HTR-8/SVneo (cell line): ENCODE data around the gene SCTR.
A peak's percentile ranks its signal among the peaks of the same experiment; 100 is the strongest.

Source experiments
- DNase-seq: peaks from one replicate; pipeline ENCODE4 v3.0.0; 2011; ENCODE audit warnings: low spot score, mixed read lengths; ENCODE audit not compliant: insufficient read length
- FAIRE-seq: peaks from 2 replicates; lab custom pipeline; 2011; peaks lifted over from hg19 to GRCh38; lab: Jason Lieb, UNC

SCTR gene

DNA sequence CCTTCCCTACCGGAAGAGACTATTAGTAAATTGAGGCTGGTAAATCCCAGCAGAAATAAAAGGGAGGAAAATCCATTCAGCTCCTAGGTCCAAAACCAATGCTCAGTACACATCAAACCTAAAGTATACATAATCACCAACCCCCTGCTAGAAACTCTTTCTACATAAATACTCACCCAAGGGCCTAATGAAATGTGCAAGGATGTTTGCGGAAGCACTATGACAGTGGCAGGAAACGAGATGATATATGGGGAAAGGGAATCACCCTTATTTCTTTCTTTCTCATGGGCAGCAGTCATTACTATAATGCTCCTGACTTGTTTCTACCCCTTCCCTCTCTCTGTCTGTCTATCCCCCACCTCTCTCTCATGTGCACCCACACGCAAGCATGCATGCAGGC is 1.3 kb upstream of the SCTR start:
- DNase-seq, result no peak
- FAIRE-seq, result no peak

DNA sequence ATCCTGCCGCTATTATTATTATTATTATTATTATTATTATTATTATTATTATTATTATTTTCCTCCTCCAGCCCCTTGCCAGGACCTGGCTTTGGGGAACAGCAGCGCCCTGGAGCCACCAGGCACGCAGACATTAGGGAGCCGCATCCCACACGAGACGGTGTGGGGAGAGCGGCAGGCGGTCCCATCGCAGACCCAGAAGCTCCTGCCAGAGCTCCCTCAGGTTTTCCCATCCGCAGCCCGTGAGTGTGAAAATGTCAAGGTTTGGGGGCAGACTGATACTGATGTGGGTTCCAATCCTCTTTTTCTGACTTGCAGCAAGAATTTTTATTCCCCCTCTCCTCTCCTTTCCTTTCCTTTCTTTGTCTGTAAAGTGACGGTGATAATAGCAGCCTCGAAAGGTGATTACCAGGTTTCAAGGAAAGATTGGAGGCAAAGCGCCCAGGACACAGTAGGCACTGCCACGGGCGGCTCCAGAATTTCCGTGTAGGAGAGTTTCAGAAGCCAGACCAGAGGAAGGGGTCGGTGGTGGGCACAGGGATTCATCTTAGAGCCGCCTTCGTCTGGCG is 816 bp downstream of the SCTR start:
- DNase-seq, result no peak
- FAIRE-seq, result no peak

DNA sequence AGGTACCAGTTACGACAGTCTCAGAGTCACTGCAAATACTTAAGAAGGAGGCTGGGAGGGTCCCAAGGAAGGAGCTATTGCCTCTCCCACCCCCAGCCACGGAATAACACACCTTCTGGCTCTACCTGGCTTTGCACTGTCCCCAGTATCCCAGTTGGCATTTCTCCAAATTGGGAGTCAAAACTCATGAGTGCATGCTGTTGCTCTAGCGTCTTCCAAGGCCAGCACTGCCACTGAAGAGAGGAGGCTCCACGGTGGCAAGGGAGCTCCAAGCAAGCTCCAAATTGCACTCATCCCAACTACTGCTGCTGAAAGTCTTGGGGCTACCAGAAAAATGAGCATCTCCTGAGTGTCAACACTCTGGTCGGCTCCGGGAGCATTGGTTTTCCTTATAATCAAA is 1.6 kb downstream of the SCTR start:
- DNase-seq (no peak), FAIRE-seq (no peak)

DNA sequence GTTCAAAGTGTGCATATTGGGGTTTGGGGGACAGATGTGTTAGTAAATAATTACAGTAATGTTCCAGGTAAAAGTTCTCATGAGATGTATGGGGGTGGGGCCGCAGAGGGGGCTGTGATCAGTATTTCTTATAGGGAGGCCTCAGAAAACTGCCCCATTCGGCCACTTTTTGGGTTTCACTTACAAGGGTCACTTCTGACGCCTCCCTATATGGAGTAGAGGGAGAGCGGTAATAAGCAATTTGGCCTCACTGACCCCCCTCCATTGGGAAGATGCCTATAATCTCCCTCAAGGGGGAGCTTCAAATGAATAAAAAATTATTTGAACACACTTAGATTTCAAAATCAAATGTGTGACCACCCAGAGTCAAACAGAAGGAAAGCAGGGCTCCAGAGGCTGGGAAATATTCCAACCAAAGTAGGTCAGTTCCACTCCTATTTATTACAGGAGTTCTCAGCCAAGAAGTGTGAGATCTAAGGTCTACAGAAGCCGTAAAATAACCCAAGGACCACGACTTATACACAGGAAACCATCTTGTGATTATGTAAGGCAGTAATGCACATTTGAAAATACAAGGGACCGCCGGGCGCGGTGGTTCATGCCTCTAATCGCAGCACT is 2.7 kb downstream of the SCTR start:
- DNase-seq, result no peak
- no peak for FAIRE-seq

- no peak for DNase-seq
- FAIRE-seq, result no peak
Observed at GRCh38 chr2:119520696-119521432, 3.4 kb downstream of the SCTR start.

- no peak for FAIRE-seq
- DNase-seq, result no peak
Observed at GRCh38 chr2:119519057-119519408, 5.2 kb downstream of the SCTR start.

DNA sequence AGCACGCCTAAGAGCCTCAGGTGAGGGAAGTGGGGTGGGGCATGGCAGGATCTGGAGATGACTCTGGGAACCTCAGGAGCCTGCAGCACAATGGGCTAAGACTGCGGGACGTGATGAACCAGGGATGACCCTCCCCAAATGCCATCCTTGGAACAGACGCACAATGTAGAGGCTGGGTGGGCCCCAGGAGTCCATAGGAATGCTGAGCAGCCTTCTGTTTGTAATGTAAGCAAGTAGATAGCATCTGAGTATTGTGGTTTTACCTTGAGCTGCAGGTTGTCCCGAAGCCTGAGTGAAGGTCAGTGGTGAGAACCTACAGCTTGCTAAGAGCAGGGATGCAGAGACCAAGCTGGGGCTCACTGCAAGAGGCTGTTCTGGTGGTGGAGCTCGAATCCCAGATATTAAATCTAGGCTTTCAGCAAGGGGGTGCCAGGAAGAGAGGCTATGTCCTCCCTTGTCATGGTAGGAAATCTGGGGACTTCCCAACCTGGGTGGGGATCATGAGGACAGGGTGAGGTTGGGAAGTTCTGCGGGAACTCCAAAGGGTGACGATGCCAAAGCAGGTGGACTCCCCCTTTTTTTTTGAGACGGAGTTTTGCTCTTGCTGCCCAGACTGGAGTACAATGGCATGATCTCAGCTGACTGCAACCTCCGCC is 5.8 kb downstream of the SCTR start:
- no peak for DNase-seq
- FAIRE-seq, result no peak

- peak; percentile 49 for DNase-seq
- FAIRE-seq, result no peak
Observed at GRCh38 chr2:119517433-119517832, 6.8 kb downstream of the SCTR start.

DNA sequence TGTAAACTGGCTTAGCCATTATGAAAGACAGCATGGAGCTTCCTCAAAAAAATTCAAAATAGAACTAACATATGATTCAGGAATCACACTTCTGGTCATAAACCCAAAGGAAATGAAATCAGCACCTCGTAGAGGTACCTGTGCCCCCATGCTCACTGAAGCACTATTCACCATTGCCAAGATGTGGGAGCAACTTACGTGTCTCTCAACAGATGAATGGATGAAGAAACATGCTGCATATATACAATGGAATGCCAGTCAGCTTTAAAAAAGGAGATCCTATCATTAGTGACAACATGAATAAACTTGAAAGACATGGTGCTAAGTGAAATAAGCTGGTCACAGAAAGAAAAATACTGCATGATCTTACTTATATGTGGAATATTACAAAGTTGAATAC is 8.2 kb downstream of the SCTR start:
- FAIRE-seq (no peak), DNase-seq (no peak)

- no peak for DNase-seq
- no peak for FAIRE-seq
Observed at GRCh38 chr2:119513832-119514231, 10.5 kb downstream of the SCTR start.

DNA sequence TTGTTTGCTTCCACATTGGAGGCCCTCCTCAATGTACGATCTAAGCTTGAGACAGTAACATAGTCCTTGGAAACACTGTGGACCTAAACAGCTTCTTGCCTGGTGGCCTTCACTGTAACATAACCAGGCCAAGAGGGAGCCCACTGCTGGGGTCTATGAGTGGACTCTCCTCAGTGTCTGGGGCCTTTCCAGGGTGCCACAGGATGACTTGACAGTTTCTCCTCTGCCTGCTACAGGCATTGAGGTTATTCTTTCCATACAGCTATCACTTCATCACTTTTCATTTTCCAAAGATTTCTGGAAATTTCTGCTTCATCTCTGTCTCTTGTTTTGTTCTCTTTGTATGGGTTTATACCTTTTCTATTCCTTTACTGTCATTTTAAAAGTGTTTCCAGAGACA is 11.3 kb downstream of the SCTR start:
- DNase-seq, result no peak

GRCh38 chr2:119511989-119512388 is 12.3 kb downstream of the SCTR start:
- FAIRE-seq (no peak), DNase-seq (no peak)

More for the DNA sequence above, 11.3 kb downstream of the SCTR start:
- no peak for FAIRE-seq

DNA sequence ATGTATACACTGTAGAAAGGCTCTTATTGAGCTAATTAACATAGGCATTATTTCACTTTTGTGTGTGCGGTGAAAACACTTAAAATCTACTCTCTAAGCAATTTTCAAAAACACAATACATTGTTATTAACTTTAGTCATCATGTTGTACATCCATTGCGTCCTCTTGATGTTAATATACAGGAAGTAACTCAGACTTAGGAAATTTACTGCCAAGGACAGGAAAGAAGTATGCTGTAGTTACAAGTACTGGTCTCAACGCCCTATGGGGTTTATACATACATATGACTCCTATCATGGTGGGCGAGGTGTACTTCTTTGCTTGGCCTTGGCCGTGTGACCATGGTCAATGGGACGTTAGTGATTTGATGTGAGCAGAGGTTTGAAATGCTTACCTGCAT is 15.5 kb downstream of the SCTR start:
- DNase-seq (no peak), FAIRE-seq (no peak)

DNA sequence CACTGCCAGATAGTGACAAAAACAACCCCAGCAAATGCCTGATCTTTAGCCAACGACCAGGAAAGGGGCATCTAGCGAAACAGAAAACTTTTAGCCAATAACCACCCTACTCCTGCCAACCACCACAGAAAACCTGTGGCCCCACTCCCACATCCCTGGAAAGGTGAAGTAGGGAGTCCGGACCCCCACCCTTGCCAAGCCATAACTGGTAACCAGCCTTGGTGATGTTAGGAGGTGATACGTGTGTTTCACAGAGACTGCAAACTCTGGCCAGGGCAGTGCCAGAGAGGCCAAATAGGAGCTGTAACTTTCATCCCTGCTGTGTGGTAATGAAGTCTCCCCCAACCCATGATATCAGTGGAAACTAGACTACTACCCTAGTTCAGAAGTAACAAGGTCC is 27.6 kb downstream of the SCTR start:
- DNase-seq (no peak), FAIRE-seq (no peak)

DNA sequence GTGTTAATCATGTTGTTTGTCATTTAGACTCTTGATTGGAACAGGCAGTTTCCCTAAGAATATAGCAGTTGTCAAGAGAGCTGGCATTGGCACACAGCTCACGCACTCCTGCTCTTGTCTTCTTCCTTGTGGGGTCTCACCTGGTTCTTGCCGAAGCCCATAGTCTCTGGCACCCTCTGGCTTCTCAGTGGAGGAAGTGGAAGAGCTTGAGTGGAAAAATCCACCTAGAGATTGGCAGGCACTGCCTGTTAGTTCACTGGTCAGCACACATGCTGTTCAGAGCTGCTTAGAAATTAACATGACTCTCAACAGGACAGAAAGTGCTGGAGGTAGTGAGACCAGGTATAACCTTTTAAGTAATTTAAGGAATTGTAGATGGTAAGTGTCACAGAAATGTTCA is 28.3 kb downstream of the SCTR start:
- DNase-seq (no peak), FAIRE-seq (no peak)

DNA sequence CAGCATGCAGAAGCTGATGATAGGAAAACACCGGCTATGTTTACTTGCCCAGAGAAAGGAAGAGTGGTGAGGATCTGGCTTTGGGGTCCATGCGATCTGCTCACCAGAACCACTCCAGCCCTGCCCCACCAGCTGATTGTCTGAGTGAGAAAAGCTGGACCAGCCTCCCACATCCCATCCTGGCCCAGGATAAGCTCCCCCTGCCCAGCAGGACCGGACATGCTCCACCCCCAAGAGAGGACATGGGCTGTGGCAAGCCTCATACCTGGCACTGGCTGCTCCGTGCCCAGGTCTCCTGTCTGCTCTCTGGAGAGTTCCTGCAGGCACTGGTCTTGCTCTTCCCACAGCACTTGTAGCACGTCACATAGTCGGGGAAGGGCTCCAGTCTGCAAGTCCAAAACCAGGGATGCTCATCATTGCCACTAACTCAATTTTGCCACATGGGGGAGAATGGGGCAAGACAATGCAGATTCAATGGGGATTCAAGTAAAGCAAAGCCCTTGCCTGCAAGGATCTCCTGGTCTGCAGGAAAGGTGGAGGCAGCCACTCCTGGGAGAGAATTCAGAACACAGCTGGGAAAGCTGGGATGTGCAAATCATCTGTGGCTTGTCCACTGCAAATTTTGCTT is 30.0 kb downstream of the SCTR start:
- FAIRE-seq (no peak), DNase-seq (no peak)

- peak; percentile 72 for FAIRE-seq
- peak; percentile 85 for DNase-seq
Observed at GRCh38 chr2:119491776-119492525, 32.3 kb downstream of the SCTR start.

DNA sequence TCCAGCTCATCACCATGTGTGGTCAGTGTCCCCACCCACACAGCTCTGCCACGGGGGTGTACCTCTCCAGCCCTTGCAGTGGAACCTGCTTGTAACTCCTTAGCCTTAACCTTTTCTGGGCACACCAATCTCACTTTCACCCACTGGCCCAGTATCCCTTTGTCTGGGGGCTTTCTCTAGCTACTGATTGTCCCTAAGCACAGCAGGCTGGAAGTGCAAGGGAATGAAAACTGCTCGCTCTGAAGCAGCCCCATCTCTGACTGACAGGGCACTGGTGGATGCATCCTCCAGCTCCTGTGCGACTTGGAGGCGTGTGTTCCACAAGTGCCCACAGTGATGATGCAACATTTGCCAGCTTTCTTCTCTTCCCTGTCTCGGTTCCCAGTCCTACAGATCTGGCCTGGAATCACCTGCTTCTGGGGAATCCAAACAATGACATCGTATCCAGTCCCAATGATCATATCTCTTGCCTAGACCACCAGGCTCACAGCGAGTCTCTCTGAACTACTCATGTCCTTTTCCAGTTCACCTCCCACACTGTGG is 33.6 kb downstream of the SCTR start:
- DNase-seq (no peak), FAIRE-seq (peak; percentile 77)

DNA sequence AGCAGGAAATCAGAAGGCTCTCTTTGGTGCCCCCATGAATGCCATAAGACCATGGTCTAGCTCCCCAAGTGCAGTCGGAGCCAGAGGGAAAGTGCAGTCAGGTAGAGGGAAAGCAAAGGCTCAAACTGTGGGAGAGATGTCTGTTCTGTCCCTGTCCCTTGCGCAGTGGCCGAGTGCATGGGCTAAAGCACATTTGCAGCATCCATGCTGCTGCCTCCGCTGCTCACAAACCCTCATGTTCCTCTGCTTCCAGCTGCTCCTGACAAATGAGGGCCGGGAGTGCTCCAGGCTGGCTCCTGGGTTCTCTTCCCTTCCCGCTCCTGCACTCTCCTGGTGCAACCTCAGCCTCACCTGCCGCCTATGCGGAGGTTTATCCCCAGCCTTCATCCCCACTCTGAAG is 34.2 kb downstream of the SCTR start:
- FAIRE-seq (no peak), DNase-seq (no peak)
